Measurements from ENCODE around the gene OR7C1.
"Not testable (repeated sequence)": the region's sequence is repeated elsewhere in the genome, so short reads cannot be mapped to it uniquely, and the experiment has no call there.

The OR7C1 gene

GRCh38 chr19:14783410-14783998 is 51.5 kb downstream of the OR7C1 start:
- not testable (repeated sequence) for DNase-seq

- no peak for DNase-seq
Measured at GRCh38 chr19:14782626-14783409, 52.2 kb downstream of the OR7C1 start.

GRCh38 chr19:14781713-14782536 is 53.1 kb downstream of the OR7C1 start:
- not testable (repeated sequence) for DNase-seq

- not testable (repeated sequence) for DNase-seq
Measured at GRCh38 chr19:14780622-14781225, 54.3 kb downstream of the OR7C1 start.

- no peak for DNase-seq
Measured at GRCh38 chr19:14779151-14779550, 55.8 kb downstream of the OR7C1 start.

- DNase-seq: not testable (repeated sequence)
Measured at GRCh38 chr19:14778110-14778845, 56.7 kb downstream of the OR7C1 start, which contains the start of gene ADGRE2. Gene ADGRE2 (minus strand): TSS chr19:14778560. CDS start chr19:14776756, 1,804 bp downstream.

- not testable (repeated sequence) for DNase-seq
Measured at GRCh38 chr19:14777645-14778044, 57.3 kb downstream of the OR7C1 start.

GRCh38 chr19:14775869-14776586 is 59.0 kb downstream of the OR7C1 start:
- DNase-seq: no peak

- DNase-seq: not testable (repeated sequence)
Measured at GRCh38 chr19:14775326-14775725, 59.7 kb downstream of the OR7C1 start.

- DNase-seq: no peak
Measured at GRCh38 chr19:14774373-14774772, 60.6 kb downstream of the OR7C1 start.

- DNase-seq: not testable (repeated sequence)
Measured at GRCh38 chr19:14773722-14774121, 61.3 kb downstream of the OR7C1 start.

- DNase-seq: no peak
Measured at GRCh38 chr19:14772995-14773394, 62.0 kb downstream of the OR7C1 start.

- no peak for DNase-seq
Measured at GRCh38 chr19:14772467-14772866, 62.5 kb downstream of the OR7C1 start.

- DNase-seq: no peak
Measured at GRCh38 chr19:14770944-14771839, 63.8 kb downstream of the OR7C1 start.

- DNase-seq: no peak
Measured at GRCh38 chr19:14770136-14770535, 64.8 kb downstream of the OR7C1 start.

GRCh38 chr19:14769201-14769600 is 65.8 kb downstream of the OR7C1 start:
- DNase-seq: no peak

GRCh38 chr19:14768001-14768400 is 67.0 kb downstream of the OR7C1 start:
- DNase-seq: no peak

GRCh38 chr19:14767466-14767971 is 67.5 kb downstream of the OR7C1 start:
- DNase-seq: no peak

GRCh38 chr19:14765841-14766240 is 69.1 kb downstream of the OR7C1 start:
- DNase-seq: not testable (repeated sequence)

- not testable (repeated sequence) for DNase-seq
Measured at GRCh38 chr19:14765403-14765802, 69.6 kb downstream of the OR7C1 start.

Data from NCI-H1436 treated with DMSO at 0.1 percent for 48 hours (cell line).